ENCODE measurements around the gene GPC6.
"Not testable (repeated sequence)": the region's sequence is repeated elsewhere in the genome, so short reads cannot be mapped to it uniquely, and the experiment has no call there.

The GPC6 gene

GRCh38 chr13:94342436-94343242 lies 1116.0 kb downstream of the GPC6 start:
- no peaks in the 10 kb centered on the region for H3F3A ChIP-seq (ENCODE audit: insufficient read depth)
- H3K9me3 ChIP-seq (ENCODE audit: insufficient read depth, low read length): no peaks in the 10 kb centered on the region

GRCh38 chr13:94343243-94343585 lies 1116.6 kb downstream of the GPC6 start:
- Histone ChIP-seq H3K79me2 (ENCODE audit: insufficient read depth, low read length) (no peaks in the 10 kb centered on the region), H3K27me3 (ENCODE audit: low read length) (no peaks in the 10 kb centered on the region), H2AFZ (ENCODE audit: low read depth, low read length, severe bottlenecking) (no peak overlapping the region), H3K9me3 (ENCODE audit: insufficient read depth, low read length) (no peaks in the 10 kb centered on the region), H3F3A (ENCODE audit: insufficient read depth) (no peaks in the 10 kb centered on the region), H3K9ac (ENCODE audit: low read length) (no peak overlapping the region), H4K20me1 (ENCODE audit: low read depth, low read length) (no peaks in the 10 kb centered on the region), H3K36me3 (ENCODE audit: low read length) (no peaks in the 10 kb centered on the region), H3K4me2 (ENCODE audit: low read depth, low read length, poor library complexity, severe bottlenecking) (no peak overlapping the region), H3K4me3 (ENCODE audit: insufficient read depth, low read length, poor library complexity, severe bottlenecking) (no peak overlapping the region), H3K27ac (ENCODE audit: low read depth, low read length) (no peak overlapping the region), H3K9me2 (replicated peaks; ENCODE audit: insufficient read depth, low read length) (no peaks in the 10 kb centered on the region)
- TF ChIP-seq EZH2phosphoT487 (conservative IDR thresholded peaks at IDR 0.05; ENCODE audit: low read length): no peak
- TF ChIP-seq CTCF (IDR thresholded peaks at IDR 0.05; ENCODE audit: insufficient read depth, low read length, poor library complexity, severe bottlenecking): no peak

More at GRCh38 chr13:94342436-94343242, 1116.0 kb downstream of the GPC6 start:
- Histone ChIP-seq H3K4me3 (ENCODE audit: insufficient read depth, low read length, poor library complexity, severe bottlenecking) (no peak overlapping the region), H3K9ac (ENCODE audit: low read length) (no peak overlapping the region), H2AFZ (ENCODE audit: low read depth, low read length, severe bottlenecking) (no peak overlapping the region), H3K27ac (ENCODE audit: low read depth, low read length) (no peak overlapping the region), H3K4me2 (ENCODE audit: low read depth, low read length, poor library complexity, severe bottlenecking) (no peak overlapping the region), H3K9me2 (replicated peaks; ENCODE audit: insufficient read depth, low read length) (no peaks in the 10 kb centered on the region), H3K79me2 (ENCODE audit: insufficient read depth, low read length) (no peaks in the 10 kb centered on the region), H3K36me3 (ENCODE audit: low read length) (no peaks in the 10 kb centered on the region), H4K20me1 (ENCODE audit: low read depth, low read length) (no peaks in the 10 kb centered on the region), H3K27me3 (ENCODE audit: low read length) (no peaks in the 10 kb centered on the region)
- TF ChIP-seq CTCF (IDR thresholded peaks at IDR 0.05; ENCODE audit: insufficient read depth, low read length, poor library complexity, severe bottlenecking) (no peak), EZH2phosphoT487 (conservative IDR thresholded peaks at IDR 0.05; ENCODE audit: low read length) (no peak)

GRCh38 chr13:94343687-94344086 lies 1117.1 kb downstream of the GPC6 start:
- not testable (repeated sequence) for H3K4me3 ChIP-seq (ENCODE audit: insufficient read depth, low read length, poor library complexity, severe bottlenecking); H3K9me3 ChIP-seq (ENCODE audit: insufficient read depth, low read length); H3F3A ChIP-seq (ENCODE audit: insufficient read depth); H3K79me2 ChIP-seq (ENCODE audit: insufficient read depth, low read length); H3K9ac ChIP-seq (ENCODE audit: low read length); H3K27me3 ChIP-seq (ENCODE audit: low read length); H3K36me3 ChIP-seq (ENCODE audit: low read length); H3K27ac ChIP-seq (ENCODE audit: low read depth, low read length); H4K20me1 ChIP-seq (ENCODE audit: low read depth, low read length); H3K9me2 ChIP-seq (replicated peaks; ENCODE audit: insufficient read depth, low read length); H3K4me2 ChIP-seq (ENCODE audit: low read depth, low read length, poor library complexity, severe bottlenecking); H2AFZ ChIP-seq (ENCODE audit: low read depth, low read length, severe bottlenecking)

- H3K27ac ChIP-seq (ENCODE audit: low read depth, low read length): no peak overlapping the region
- H3K4me2 ChIP-seq (ENCODE audit: low read depth, low read length, poor library complexity, severe bottlenecking): no peak overlapping the region
- H3K9ac ChIP-seq (ENCODE audit: low read length): no peak overlapping the region
These were observed 1117.7 kb downstream of the GPC6 start for GRCh38 chr13:94344126-94344818.

More at GRCh38 chr13:94344126-94344818, 1117.7 kb downstream of the GPC6 start:
- Histone ChIP-seq H3K4me3 (ENCODE audit: insufficient read depth, low read length, poor library complexity, severe bottlenecking) (no peak overlapping the region), H3K79me2 (ENCODE audit: insufficient read depth, low read length) (no peaks in the 10 kb centered on the region), H4K20me1 (ENCODE audit: low read depth, low read length) (no peaks in the 10 kb centered on the region), H3K9me3 (ENCODE audit: insufficient read depth, low read length) (no peaks in the 10 kb centered on the region), H3F3A (ENCODE audit: insufficient read depth) (no peaks in the 10 kb centered on the region), H3K27me3 (ENCODE audit: low read length) (no peaks in the 10 kb centered on the region), H2AFZ (ENCODE audit: low read depth, low read length, severe bottlenecking) (no peak overlapping the region), H3K9me2 (replicated peaks; ENCODE audit: insufficient read depth, low read length) (no peaks in the 10 kb centered on the region), H3K36me3 (ENCODE audit: low read length) (no peaks in the 10 kb centered on the region)
- no peak for TF ChIP-seq EZH2phosphoT487 (conservative IDR thresholded peaks at IDR 0.05; ENCODE audit: low read length)
- no peak for TF ChIP-seq CTCF (IDR thresholded peaks at IDR 0.05; ENCODE audit: insufficient read depth, low read length, poor library complexity, severe bottlenecking)
